Measurements from ENCODE around the gene DBN1.

Gene DBN1

DNA sequence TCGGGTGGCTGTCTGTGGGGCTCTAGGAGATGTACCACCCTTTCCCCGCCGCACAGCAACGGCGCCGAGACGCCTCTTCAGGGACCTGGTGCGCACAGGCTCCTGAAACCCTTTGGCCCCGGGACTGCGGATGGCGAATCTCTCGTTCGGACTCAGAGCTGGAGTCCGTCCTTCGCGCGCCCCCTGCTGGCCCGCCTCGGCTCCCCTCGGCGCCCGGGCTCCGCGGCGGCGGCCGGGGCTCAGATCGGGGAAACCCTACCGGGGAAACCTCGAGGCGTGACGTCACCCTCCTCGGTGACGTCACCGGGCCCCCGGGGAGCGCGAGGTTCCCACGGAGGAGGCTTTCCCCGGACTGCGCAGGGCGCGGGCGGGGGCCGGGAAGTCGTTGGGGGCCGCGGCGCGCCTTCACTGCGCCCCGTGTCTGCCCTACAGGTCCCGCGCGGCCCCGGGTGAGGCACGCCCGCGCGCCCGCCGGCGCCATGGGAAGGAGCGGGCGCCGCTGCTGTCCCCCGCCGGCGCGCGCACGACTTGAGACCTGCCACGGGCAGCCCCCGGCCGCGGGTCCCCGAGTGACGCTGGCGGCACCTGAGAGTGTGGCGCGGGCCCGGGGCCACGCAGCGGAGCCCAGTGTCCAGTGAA lies 18.9 kb downstream of the DBN1 start:
- TF ChIP-seq, protein P1, sequence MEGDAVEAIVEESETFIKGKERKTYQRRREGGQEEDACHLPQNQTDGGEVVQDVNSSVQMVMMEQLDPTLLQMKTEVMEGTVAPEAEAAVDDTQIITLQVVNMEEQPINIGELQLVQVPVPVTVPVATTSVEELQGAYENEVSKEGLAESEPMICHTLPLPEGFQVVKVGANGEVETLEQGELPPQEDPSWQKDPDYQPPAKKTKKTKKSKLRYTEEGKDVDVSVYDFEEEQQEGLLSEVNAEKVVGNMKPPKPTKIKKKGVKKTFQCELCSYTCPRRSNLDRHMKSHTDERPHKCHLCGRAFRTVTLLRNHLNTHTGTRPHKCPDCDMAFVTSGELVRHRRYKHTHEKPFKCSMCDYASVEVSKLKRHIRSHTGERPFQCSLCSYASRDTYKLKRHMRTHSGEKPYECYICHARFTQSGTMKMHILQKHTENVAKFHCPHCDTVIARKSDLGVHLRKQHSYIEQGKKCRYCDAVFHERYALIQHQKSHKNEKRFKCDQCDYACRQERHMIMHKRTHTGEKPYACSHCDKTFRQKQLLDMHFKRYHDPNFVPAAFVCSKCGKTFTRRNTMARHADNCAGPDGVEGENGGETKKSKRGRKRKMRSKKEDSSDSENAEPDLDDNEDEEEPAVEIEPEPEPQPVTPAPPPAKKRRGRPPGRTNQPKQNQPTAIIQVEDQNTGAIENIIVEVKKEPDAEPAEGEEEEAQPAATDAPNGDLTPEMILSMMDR (IDR thresholded peaks at IDR 0.05; ENCODE audit: low read depth, low read length) = peak; percentile 75
- TF ChIP-seq, protein P2, sequence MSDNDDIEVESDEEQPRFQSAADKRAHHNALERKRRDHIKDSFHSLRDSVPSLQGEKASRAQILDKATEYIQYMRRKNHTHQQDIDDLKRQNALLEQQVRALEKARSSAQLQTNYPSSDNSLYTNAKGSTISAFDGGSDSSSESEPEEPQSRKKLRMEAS (IDR thresholded peaks at IDR 0.05; ENCODE audit: low read depth, low read length) = peak; percentile 41
- TF ChIP-seq POLR2A (IDR thresholded peaks at IDR 0.05; ENCODE audit: extremely low read depth, insufficient read length) (peak; percentile 12), MYC (IDR thresholded peaks at IDR 0.05; ENCODE audit: low read depth, low read length) (peak; percentile 70)
- peak overlapping the region; percentile 62 for H3K4me3 ChIP-seq (ENCODE audit: low read depth, low read length)
- DNase-seq (ENCODE audit: low read depth) = peak; percentile 90

DNA sequence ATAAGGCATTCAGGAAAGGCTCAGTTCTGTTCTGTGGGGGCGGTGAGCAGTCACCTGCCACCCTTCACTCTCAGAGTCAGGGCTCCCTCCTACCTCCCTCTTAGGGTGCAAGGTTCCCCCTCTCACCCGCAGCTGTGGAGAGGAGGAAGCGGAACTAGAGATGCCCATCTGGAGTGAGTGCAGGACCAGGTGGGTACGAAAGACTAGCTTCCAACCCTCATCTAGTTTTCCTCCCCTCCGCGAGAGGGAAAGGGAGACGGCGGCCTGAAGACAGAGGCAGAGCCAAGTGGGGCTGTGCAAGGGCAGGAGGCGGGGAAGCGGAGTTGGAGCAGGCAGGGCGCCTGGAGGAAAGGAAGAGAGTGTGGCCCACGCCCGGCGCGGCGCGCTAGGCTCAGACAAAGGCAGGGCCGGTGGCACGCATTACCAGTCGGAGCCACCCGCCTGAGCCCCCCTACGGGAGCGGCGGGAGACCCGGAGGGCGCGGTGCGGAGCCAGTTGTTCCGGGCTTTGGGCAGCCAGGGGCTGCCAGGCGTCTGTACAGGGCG lies 19.5 kb downstream of the DBN1 start:
- TF ChIP-seq, protein P1 (IDR thresholded peaks at IDR 0.05; ENCODE audit: low read depth, low read length) = no peak
- no peak for TF ChIP-seq POLR2A (IDR thresholded peaks at IDR 0.05; ENCODE audit: extremely low read depth, insufficient read length)
- TF ChIP-seq MYC (IDR thresholded peaks at IDR 0.05; ENCODE audit: low read depth, low read length) = no peak
- TF ChIP-seq, protein P2 (IDR thresholded peaks at IDR 0.05; ENCODE audit: low read depth, low read length) = no peak
- no peak overlapping the region for H3K4me3 ChIP-seq (ENCODE audit: low read depth, low read length)
- no peak for DNase-seq (ENCODE audit: low read depth)

DNA sequence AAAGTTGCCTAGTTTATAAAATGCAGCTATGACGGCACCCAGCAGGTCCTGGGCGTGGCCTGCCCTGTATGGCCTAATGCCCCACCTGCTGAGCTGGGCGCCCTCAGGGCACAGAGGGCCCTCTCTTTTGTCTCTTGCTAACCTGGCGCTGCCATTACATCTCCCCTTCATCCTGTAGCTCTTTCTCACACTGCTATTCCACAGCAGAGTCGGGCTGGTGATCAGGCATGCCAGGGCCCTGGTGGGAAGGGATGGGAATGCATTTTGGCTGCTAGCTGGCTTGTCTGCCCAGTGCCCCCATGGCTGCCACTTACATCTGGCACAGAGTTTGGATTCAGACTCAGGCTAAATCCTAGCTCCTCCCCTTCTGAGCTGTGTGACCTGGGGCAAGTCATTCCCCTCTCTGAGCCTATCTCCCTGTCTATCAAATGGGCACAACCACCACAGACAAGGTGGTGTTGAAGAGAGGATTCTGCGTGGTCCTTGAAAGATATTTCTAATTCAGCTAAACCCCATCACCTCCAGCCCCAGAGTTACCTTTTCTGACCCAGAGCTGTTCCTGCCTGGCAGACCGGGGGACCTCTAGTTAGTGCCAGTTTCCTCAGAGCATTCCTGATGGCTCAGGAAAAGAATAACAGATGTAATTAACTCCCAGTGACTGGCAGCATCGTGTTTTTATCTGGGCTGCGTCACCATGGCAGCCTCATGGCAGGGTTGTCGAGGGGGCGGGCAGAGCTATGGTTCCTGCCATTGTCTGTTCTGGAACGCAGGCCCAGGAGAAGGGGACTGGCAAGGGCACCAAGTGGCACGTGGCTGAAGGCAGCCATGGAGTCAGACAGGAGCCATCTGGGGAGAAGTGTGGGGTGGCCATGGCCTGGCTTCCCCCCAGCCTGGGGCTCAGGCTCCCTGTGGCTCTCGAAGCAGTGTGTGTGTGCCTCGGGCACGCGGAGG lies 20.5 kb downstream of the DBN1 start:
- no peak for DNase-seq (ENCODE audit: low read depth)
- TF ChIP-seq, protein P1 (IDR thresholded peaks at IDR 0.05; ENCODE audit: low read depth, low read length) = no peak
- no peak for TF ChIP-seq MYC (IDR thresholded peaks at IDR 0.05; ENCODE audit: low read depth, low read length)
- TF ChIP-seq, protein P2 (IDR thresholded peaks at IDR 0.05; ENCODE audit: low read depth, low read length) = no peak
- no peak for TF ChIP-seq POLR2A (IDR thresholded peaks at IDR 0.05; ENCODE audit: extremely low read depth, insufficient read length)
- H3K4me3 ChIP-seq (ENCODE audit: low read depth, low read length) = no peak overlapping the region

DNA sequence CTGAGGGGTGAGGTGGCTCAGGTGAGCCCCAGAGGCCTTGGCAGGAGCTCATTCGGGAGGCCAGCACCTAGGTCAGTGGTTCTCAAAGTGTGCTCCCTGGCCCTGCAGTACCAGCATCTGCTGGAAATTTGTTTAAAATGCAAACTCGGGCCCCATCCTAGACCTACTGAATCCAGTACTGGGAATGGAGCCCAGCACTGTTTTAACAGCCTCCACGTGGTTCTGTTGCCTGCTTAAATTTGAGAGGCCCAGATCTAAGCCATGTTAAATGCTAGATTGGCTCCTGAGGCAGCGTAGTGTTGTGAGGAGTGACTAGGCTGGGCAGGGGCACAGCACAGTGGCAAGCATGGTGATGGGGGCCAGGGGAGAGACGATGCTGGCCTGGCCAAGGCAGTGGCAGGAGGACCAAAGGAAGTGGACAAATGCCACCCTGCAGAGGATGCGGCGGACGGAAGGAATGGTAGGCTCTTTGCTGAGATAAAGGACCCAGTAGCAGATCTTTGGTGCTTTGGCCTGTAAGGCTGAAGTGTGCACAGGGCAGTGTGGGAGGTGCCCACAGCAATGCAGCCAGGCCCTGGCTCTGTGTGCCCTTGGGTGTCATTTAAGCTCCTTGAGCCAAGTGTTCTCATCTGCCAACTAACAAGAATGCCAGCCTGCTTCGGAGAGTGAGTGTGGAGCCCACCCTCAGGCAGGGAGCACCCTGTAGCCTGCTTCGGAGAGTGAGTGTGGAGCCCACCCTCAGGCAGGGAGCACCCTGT lies 22.6 kb downstream of the DBN1 start:
- TF ChIP-seq, protein P1 (IDR thresholded peaks at IDR 0.05; ENCODE audit: low read depth, low read length) = no peak
- TF ChIP-seq POLR2A (IDR thresholded peaks at IDR 0.05; ENCODE audit: extremely low read depth, insufficient read length) = no peak
- TF ChIP-seq MYC (IDR thresholded peaks at IDR 0.05; ENCODE audit: low read depth, low read length) = no peak
- TF ChIP-seq, protein P2 (IDR thresholded peaks at IDR 0.05; ENCODE audit: low read depth, low read length) = no peak
- no peak for DNase-seq (ENCODE audit: low read depth)
- no peak overlapping the region for H3K4me3 ChIP-seq (ENCODE audit: low read depth, low read length)
